Stimulated activated CD8-positive, alpha-beta memory T cell treated with anti-CD3 and anti-CD28 coated beads, Interleukin-15, amount 100 ng/mL, for 48 hours (primary cell): Measurements from ENCODE around the gene TSPAN18.

Experiments
- DNase-seq, 2 donors: peaks; one replicate each; pipeline ENCODE4 v3.0.0-alpha.2; 2020; ENCODE audit warnings: low read depth in 2 of 2

The TSPAN18 gene

GRCh38 chr11:44823006-44823405, 96.2 kb downstream of the TSPAN18 start:
- no peak for DNase-seq

GRCh38 chr11:44823868-44824267, 97.1 kb downstream of the TSPAN18 start:
- no peak for DNase-seq

GRCh38 chr11:44824300-44824704, 97.5 kb downstream of the TSPAN18 start:
- no peak for DNase-seq

- DNase-seq: no peak
These were observed 98.5 kb downstream of the TSPAN18 start for GRCh38 chr11:44825058-44825785.

DNA sequence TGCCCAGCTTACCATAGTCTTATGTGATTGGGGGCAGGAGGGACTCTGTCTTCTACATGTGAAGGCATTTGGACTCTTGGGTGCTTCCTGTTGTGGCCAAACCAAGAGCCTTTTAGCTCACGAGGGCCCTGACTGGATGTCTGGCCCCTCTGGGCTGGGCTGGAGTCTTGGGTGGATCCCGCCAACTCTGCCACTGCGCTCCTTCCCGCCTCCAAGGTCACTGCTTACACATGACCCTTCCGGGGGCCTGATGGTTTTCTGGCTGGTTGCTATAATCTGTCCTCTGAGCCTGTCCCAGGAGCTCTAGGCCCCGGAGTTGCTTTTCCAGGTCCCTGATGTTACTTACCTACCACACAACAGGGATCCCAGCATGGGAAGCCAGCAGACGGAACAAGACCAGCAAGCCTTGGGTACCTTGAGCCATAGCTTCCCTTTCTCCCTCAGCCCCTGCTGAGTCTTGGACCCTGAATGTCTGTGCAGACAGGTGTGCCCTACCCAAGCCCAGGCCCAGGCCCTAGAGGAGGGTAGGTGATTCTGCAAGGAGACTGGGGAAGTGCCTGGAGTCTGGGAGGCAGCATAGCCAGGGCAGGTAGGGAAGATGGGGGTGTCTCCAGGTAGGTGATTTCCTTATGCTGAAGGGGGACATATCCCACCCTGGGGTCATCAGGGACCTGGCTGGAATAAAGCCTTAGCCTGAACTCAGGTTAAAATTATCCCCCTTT, 100.3 kb downstream of the TSPAN18 start:
- no peak for DNase-seq

- DNase-seq: no peak
These were observed 101.5 kb downstream of the TSPAN18 start for GRCh38 chr11:44828296-44828695.

GRCh38 chr11:44829838-44830237, 103.1 kb downstream of the TSPAN18 start:
- DNase-seq: no peak

- no peak for DNase-seq
These were observed 105.0 kb downstream of the TSPAN18 start for GRCh38 chr11:44831605-44832394.

- no peak for DNase-seq
These were observed 105.7 kb downstream of the TSPAN18 start for GRCh38 chr11:44832452-44832851.

DNA sequence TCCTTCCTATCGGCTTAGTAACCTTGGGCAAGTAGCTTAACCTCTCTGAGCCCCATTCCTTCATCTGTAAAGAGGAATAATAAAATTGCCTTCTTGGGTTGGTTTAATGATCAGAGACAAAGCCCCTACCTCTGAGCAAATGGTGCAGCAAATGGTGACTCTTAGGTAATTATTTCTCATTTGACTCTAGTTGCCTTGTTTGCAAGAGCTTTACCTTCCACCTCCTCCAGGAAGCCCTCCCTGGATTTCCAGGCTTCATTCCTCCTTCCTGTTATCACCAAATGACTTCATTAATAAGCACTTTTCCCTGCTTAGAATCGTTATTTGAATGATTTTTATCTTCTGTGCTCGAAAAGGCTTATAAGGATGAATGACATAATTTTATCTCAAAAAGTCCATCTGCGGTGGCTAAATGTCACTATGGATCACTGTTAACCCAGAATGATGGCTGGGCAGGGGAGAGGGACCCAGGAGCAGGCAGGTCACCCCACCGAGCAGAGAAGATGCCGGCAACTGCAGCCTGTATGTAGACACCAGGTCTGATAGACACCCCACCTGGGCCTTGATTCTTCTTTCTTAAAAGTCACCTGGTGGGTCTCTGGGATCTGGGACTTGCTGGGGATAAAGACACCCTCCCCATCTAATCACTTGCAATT, 106.6 kb downstream of the TSPAN18 start:
- no peak for DNase-seq

GRCh38 chr11:44833877-44834452, 107.2 kb downstream of the TSPAN18 start:
- DNase-seq: no peak

DNA sequence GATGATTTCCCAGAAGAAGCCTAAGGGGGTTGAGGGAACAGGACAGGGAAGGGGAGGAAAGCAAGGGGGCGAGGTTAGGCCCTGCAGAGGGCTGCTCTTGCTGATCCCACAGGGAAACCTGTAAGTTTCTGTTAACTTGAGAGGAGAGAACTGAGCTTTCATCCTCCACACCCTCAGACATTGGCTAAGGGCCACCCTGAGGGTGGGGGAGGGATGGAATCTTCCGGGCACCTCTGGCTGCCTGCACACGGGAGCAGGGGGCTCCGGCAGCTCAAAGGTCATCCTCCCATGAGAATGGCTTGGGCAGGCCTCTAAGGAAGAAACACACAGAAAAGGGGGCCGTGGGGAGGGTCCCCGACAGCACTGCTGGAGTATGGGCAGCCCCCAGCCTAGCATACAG, 108.1 kb downstream of the TSPAN18 start:
- no peak for DNase-seq

GRCh38 chr11:44835296-44835695, 108.5 kb downstream of the TSPAN18 start:
- DNase-seq: no peak

DNA sequence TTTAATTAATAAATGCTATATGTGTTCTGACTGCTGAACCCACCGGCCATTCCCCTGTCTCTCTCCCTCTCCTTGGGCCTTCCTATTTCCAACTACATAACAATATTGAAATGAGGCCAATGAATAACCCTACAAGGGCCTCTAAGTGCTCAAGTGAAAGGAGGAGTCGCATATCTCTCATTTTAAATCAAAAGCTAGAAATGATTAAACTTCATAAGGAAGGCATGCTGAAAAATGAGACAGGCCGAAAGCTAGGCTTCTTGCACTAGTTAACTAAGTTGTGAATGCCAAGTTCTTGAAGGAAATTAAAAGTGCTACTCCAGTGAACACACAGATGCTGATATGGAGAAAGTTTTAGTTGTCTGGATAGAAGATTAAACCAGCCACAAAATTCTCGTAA, 109.2 kb downstream of the TSPAN18 start:
- DNase-seq: no peak

- DNase-seq: no peak
These were observed 110.9 kb downstream of the TSPAN18 start for GRCh38 chr11:44837661-44838060.

- no peak for DNase-seq
These were observed 112.8 kb downstream of the TSPAN18 start for GRCh38 chr11:44839458-44840084.

DNA sequence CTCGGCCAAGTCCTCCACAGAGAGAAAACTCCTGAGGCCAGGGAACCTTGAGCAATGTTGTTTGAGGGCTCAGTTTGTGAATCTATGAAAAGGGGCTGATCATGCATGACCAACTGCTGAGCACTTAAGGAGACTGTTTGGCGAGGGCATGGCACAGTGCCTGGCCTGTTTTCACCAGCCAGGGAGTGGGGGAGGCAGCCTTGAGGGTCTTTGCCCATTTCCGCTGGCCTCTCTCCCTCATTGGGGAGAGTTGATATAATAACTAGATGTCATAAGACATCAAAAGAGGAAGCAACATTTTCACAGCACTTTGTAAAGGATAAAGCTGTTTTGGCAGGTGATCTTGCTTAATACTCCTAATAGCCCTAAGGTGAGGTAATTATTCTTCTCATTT, 113.3 kb downstream of the TSPAN18 start:
- DNase-seq: no peak

GRCh38 chr11:44840521-44841251, 113.9 kb downstream of the TSPAN18 start:
- DNase-seq: no peak

DNA sequence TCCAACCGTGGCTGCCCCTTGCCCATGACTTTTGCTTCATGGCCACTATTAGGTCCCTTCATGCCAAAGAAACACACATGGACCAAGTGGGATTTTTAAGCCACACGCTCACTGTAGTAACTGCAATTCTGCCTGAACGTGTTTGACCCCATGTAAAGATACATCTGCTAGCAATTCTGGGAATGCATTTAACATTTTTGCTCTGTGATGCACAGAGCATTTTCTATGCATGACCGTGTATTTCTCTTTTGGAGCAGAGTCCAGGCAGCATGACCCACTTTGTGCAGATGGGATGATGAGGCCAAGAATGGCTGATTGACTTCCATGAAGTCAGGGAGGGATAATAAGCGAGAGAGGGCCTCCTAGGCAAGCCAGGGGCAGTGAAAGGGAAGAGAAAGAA, 115.5 kb downstream of the TSPAN18 start:
- DNase-seq: no peak

GRCh38 chr11:44846852-44847251, 120.1 kb downstream of the TSPAN18 start:
- DNase-seq: no peak

- no peak for DNase-seq
These were observed 120.6 kb downstream of the TSPAN18 start for GRCh38 chr11:44847316-44847715.
